Measurements from ENCODE around the gene ASB3.

ASB3 gene

GRCh38 chr2:53655256-53655655 is 131.5 kb downstream of the ASB3 start:
- TF ChIP-seq GATA2 (IDR thresholded peaks at IDR 0.05; ENCODE audit: low read depth, low read length) (no peak), GATA3 (IDR thresholded peaks at IDR 0.05; ENCODE audit: low read depth, low read length) (no peak)

- TF ChIP-seq GATA3 (IDR thresholded peaks at IDR 0.05; ENCODE audit: low read depth, low read length) (no peak), GATA2 (IDR thresholded peaks at IDR 0.05; ENCODE audit: low read depth, low read length) (no peak)
Observed at GRCh38 chr2:53654396-53654795, 132.4 kb downstream of the ASB3 start.

- TF ChIP-seq GATA3 (IDR thresholded peaks at IDR 0.05; ENCODE audit: low read depth, low read length) = no peak
- TF ChIP-seq GATA2 (IDR thresholded peaks at IDR 0.05; ENCODE audit: low read depth, low read length) = no peak
Observed at GRCh38 chr2:53652131-53652530, 134.6 kb downstream of the ASB3 start.

- TF ChIP-seq GATA3 (IDR thresholded peaks at IDR 0.05; ENCODE audit: low read depth, low read length) = no peak
- TF ChIP-seq GATA2 (IDR thresholded peaks at IDR 0.05; ENCODE audit: low read depth, low read length) = no peak
Observed at GRCh38 chr2:53646788-53647187, 140.0 kb downstream of the ASB3 start.

GRCh38 chr2:53641290-53641689 is 145.5 kb downstream of the ASB3 start:
- TF ChIP-seq GATA2 (IDR thresholded peaks at IDR 0.05; ENCODE audit: low read depth, low read length) = no peak
- TF ChIP-seq GATA3 (IDR thresholded peaks at IDR 0.05; ENCODE audit: low read depth, low read length) = no peak

GRCh38 chr2:53640466-53640865 is 146.3 kb downstream of the ASB3 start:
- TF ChIP-seq GATA3 (IDR thresholded peaks at IDR 0.05; ENCODE audit: low read depth, low read length) (no peak), GATA2 (IDR thresholded peaks at IDR 0.05; ENCODE audit: low read depth, low read length) (no peak)

- TF ChIP-seq GATA2 (IDR thresholded peaks at IDR 0.05; ENCODE audit: low read depth, low read length) (no peak), GATA3 (IDR thresholded peaks at IDR 0.05; ENCODE audit: low read depth, low read length) (no peak)
Observed at GRCh38 chr2:53636596-53636995, 150.2 kb downstream of the ASB3 start.

- TF ChIP-seq GATA2 (IDR thresholded peaks at IDR 0.05; ENCODE audit: low read depth, low read length) (no peak), GATA3 (IDR thresholded peaks at IDR 0.05; ENCODE audit: low read depth, low read length) (no peak)
Observed at GRCh38 chr2:53636109-53636508, 150.6 kb downstream of the ASB3 start.

GRCh38 chr2:53635694-53636093 is 151.1 kb downstream of the ASB3 start:
- TF ChIP-seq GATA3 (IDR thresholded peaks at IDR 0.05; ENCODE audit: low read depth, low read length) (no peak), GATA2 (IDR thresholded peaks at IDR 0.05; ENCODE audit: low read depth, low read length) (no peak)

- TF ChIP-seq GATA3 (IDR thresholded peaks at IDR 0.05; ENCODE audit: low read depth, low read length) (no peak), GATA2 (IDR thresholded peaks at IDR 0.05; ENCODE audit: low read depth, low read length) (no peak)
Observed at GRCh38 chr2:53633441-53633840, 153.3 kb downstream of the ASB3 start.

GRCh38 chr2:53632714-53633113 is 154.0 kb downstream of the ASB3 start:
- TF ChIP-seq GATA3 (IDR thresholded peaks at IDR 0.05; ENCODE audit: low read depth, low read length) = no peak
- TF ChIP-seq GATA2 (IDR thresholded peaks at IDR 0.05; ENCODE audit: low read depth, low read length) = no peak

GRCh38 chr2:53632126-53632460 is 154.7 kb downstream of the ASB3 start:
- TF ChIP-seq GATA2 (IDR thresholded peaks at IDR 0.05; ENCODE audit: low read depth, low read length) (no peak), GATA3 (IDR thresholded peaks at IDR 0.05; ENCODE audit: low read depth, low read length) (no peak)

GRCh38 chr2:53631313-53632125 is 155.2 kb downstream of the ASB3 start:
- no peak for TF ChIP-seq GATA2 (IDR thresholded peaks at IDR 0.05; ENCODE audit: low read depth, low read length)
- no peak for TF ChIP-seq GATA3 (IDR thresholded peaks at IDR 0.05; ENCODE audit: low read depth, low read length)

- TF ChIP-seq GATA3 (IDR thresholded peaks at IDR 0.05; ENCODE audit: low read depth, low read length) (no peak), GATA2 (IDR thresholded peaks at IDR 0.05; ENCODE audit: low read depth, low read length) (no peak)
Observed at GRCh38 chr2:53630026-53630606, 156.6 kb downstream of the ASB3 start.

GRCh38 chr2:53629501-53629900 is 157.3 kb downstream of the ASB3 start:
- TF ChIP-seq GATA3 (IDR thresholded peaks at IDR 0.05; ENCODE audit: low read depth, low read length) (no peak), GATA2 (IDR thresholded peaks at IDR 0.05; ENCODE audit: low read depth, low read length) (no peak)
